SU-DHL-6 (cell line): Measurements from ENCODE around the gene GPD2.

Source experiments
- H2AFZ ChIP-seq: fragments of 200-600 bp; sonication (generic); 2 replicates; pipeline ENCODE4 v1.6.1; 2014; ENCODE audit warnings: low read depth, mild to moderate bottlenecking, moderate library complexity, mixed read lengths, antibody characterized with exemption, low read length; ENCODE audit not compliant: severe bottlenecking
- H3F3A ChIP-seq: fragments of 200-600 bp; shearing (Covaris generic); 2 replicates; pipeline ENCODE4 v1.6.0; 2016; ENCODE audit warnings: antibody characterized with exemption, mild to moderate bottlenecking; ENCODE audit not compliant: insufficient read depth
- H3K27ac ChIP-seq: fragments of 200-600 bp; sonication (generic); 2 replicates; pipeline ENCODE4 v1.5.1; 2016; ENCODE audit warnings: low read depth, mild to moderate bottlenecking, low read length, moderate library complexity, mixed read lengths
- H3K27me3 ChIP-seq: fragments of 200-600 bp; sonication (generic), shearing (Covaris generic); 2 replicates; pipeline ENCODE4 v1.6.0; 2014; ENCODE audit warnings: mild to moderate bottlenecking, low read length
- H3K36me3 ChIP-seq: fragments of 200-600 bp; sonication (generic); 2 replicates; pipeline ENCODE4 v1.6.1; 2014; ENCODE audit warnings: mild to moderate bottlenecking, low read length, mixed read lengths
- H3K4me2 ChIP-seq: fragments of 300-600, 200-600 bp; shearing (Covaris generic), sonication (generic); 2 replicates; pipeline ENCODE4 v1.6.0; 2014; ENCODE audit warnings: low read length, low read depth, mild to moderate bottlenecking; ENCODE audit not compliant: poor library complexity, severe bottlenecking
- H3K4me3 ChIP-seq: fragments of 200-600 bp; sonication (generic); 2 replicates; pipeline ENCODE4 v1.5.1; 2014; ENCODE audit warnings: antibody characterized with exemption, low read length, mild to moderate bottlenecking, mixed read lengths; ENCODE audit not compliant: insufficient read depth, poor library complexity, severe bottlenecking
- H3K79me2 ChIP-seq: fragments of 200-600 bp; sonication (generic); 2 replicates; pipeline ENCODE4 v1.6.1; 2014; ENCODE audit warnings: mild to moderate bottlenecking, low read length, moderate library complexity; ENCODE audit not compliant: insufficient read depth
- H3K9ac ChIP-seq: fragments of 200-600 bp; sonication (generic); 2 replicates; pipeline ENCODE4 v1.7.0; 2014; ENCODE audit warnings: mild to moderate bottlenecking, low read length
- H3K9me2 ChIP-seq: fragments of 200-600 bp; sonication (generic); replicated peaks from 2 replicates; pipeline ENCODE4 v1.6.1; 2014; ENCODE audit warnings: low read length; ENCODE audit not compliant: insufficient read depth
- H3K9me3 ChIP-seq: fragments of 200-600 bp; sonication (generic); 2 replicates; pipeline ENCODE4 v1.6.1; 2014; ENCODE audit warnings: low read length, mixed read lengths; ENCODE audit not compliant: insufficient read depth
- H4K20me1 ChIP-seq: fragments of 200-600 bp; sonication (generic); 2 replicates; pipeline ENCODE4 v1.6.1; 2014; ENCODE audit warnings: low read depth, mild to moderate bottlenecking, antibody characterized with exemption, low read length, moderate library complexity, mixed read lengths
- CTCF ChIP-seq: fragments of 200-600 bp; sonication (generic); IDR thresholded peaks from one replicate; pipeline ENCODE4 v1.5.1; 2017; ENCODE audit warnings: antibody characterized with exemption, mild to moderate bottlenecking, low read length, moderate library complexity; ENCODE audit not compliant: insufficient read depth, poor library complexity, severe bottlenecking
- EZH2phosphoT487 ChIP-seq: fragments of 200-600 bp; sonication (generic), shearing (Covaris generic); conservative IDR thresholded peaks from 2 replicates; pipeline ENCODE4 v1.6.1; 2018; ENCODE audit warnings: mild to moderate bottlenecking, antibody characterized with exemption, low read length, moderate library complexity, mixed read lengths

GPD2 gene

DNA sequence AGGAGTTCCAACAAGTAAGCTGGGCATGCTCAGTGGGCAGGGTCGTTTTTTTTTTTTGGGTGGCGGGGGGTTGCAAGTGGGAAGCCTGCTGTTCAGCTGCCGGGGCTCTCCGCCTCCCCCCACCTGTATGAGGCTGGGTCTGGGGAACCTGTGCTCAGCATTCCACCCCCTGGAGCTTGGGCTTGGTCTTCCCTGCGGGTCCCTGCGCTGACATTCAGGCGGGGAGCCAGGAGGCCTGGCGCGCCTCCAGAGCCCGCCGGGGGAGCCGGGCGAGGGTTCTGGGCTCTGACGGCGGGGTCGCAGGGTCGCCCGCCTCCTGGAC, 822 bp upstream of the GPD2 start:
- no peaks in the 10 kb centered on the region for H3K79me2 ChIP-seq
- H4K20me1 ChIP-seq, result no peaks in the 10 kb centered on the region
- no peaks in the 10 kb centered on the region for H3K9me3 ChIP-seq
- TF ChIP-seq CTCF, result no peak
- TF ChIP-seq EZH2phosphoT487, result no peak
- H3K27me3 ChIP-seq, result no peaks in the 10 kb centered on the region
- H2AFZ ChIP-seq, result peak overlapping the region; percentile 86
- no peaks in the 10 kb centered on the region for H3K36me3 ChIP-seq
- no peaks in the 10 kb centered on the region for H3K9me2 ChIP-seq
- no peak overlapping the region for H3K4me2 ChIP-seq
- H3K4me3 ChIP-seq, result no peak overlapping the region
- H3F3A ChIP-seq, result no peaks in the 10 kb centered on the region
- H3K27ac ChIP-seq, result no peak overlapping the region
- H3K9ac ChIP-seq, result no peak overlapping the region

GRCh38 chr2:156436497-156437085, 412 bp downstream of the GPD2 start:
- Histone ChIP-seq H4K20me1 (no peaks in the 10 kb centered on the region), H3K36me3 (no peaks in the 10 kb centered on the region), H3K79me2 (no peaks in the 10 kb centered on the region), H3K27me3 (no peaks in the 10 kb centered on the region), H3F3A (no peaks in the 10 kb centered on the region), H2AFZ (peak overlapping the region; percentile 86), H3K4me2 (peak overlapping the region; percentile 56), H3K9me2 (no peaks in the 10 kb centered on the region), H3K27ac (no peak overlapping the region), H3K4me3 (peak overlapping the region; percentile 46), H3K9me3 (no peaks in the 10 kb centered on the region), H3K9ac (peak overlapping the region; percentile 62)
- TF ChIP-seq CTCF (no peak), EZH2phosphoT487 (no peak)

DNA sequence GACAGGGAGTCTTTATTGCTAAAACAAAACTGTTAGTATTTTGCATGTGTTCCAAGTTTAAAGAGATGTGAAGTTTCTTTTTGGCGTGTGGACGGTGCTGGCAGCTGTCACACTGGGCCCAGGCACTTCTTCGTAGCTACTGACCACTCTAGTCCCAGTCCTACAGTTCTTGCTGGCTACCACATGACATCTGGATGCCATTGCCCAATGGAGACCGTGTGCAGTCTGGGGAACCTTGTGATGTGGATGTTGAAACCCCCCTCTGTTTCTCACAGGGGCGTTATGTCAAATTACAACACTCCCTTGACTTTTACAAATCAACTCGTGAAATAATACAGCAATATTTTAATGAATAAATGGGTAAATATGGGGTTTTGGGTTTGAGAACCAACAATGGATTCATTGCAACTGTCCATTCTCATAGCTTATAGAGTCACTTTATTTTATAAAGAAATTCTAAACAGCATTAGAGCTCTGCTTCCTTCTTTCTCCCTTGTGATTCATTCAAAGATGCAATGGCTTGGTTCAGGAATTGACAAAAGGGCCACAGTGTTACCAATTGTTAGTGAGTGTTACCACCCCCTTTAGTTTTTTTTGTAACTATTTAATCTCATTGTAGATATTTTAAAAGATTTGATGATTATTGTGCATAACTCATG, 1.2 kb downstream of the GPD2 start:
- Histone ChIP-seq H3F3A (no peaks in the 10 kb centered on the region), H3K9me3 (no peaks in the 10 kb centered on the region), H3K4me2 (peak overlapping the region; percentile 56), H3K36me3 (no peaks in the 10 kb centered on the region), H3K9me2 (no peaks in the 10 kb centered on the region), H3K27ac (no peak overlapping the region), H3K27me3 (no peaks in the 10 kb centered on the region), H4K20me1 (no peaks in the 10 kb centered on the region), H3K4me3 (peak overlapping the region; percentile 46), H3K9ac (peak overlapping the region; percentile 62), H2AFZ (peak overlapping the region; percentile 86), H3K79me2 (no peaks in the 10 kb centered on the region)
- TF ChIP-seq EZH2phosphoT487, result no peak
- no peak for TF ChIP-seq CTCF
